GM23338 (cell line): ENCODE data around the gene CMIP. TPM values are rescaled to one million over a fixed set of nuclear protein-coding genes. Genes with fewer than 3 reads are reported as not detected.

ENCODE experiments used
- ATAC-seq: fragments of 200-7000 bp; cut with Tn5 transposase; 3 replicates; pipeline ENCODE4 v1.9.1; 2020
- DNase-seq: peaks from one replicate; pipeline ENCODE4 v3.0.0-alpha.2; 2015; ENCODE audit warnings: low spot score
- H2AFZ ChIP-seq: fragments of 200-600 bp; sonication (generic); 2 replicates; pipeline ENCODE4 v1.8.0; 2016; ENCODE audit warnings: antibody characterized with exemption, mild to moderate bottlenecking, moderate library complexity
- H3F3A ChIP-seq: fragments of 200-600 bp; sonication (generic); replicated peaks from 2 replicates; pipeline ENCODE4 v1.8.0; 2017; ENCODE audit warnings: antibody characterized with exemption, mixed run types, low read depth
- H3K27ac ChIP-seq: fragments of 200-600 bp; sonication (generic); 2 replicates; pipeline ENCODE4 v1.6.1; 2016; ENCODE audit warnings: low read depth
- H3K27me3 ChIP-seq: fragments of 200-600 bp; sonication (generic); 2 replicates; pipeline ENCODE4 v1.8.0; 2016; ENCODE audit warnings: mild to moderate bottlenecking, mixed run types, moderate library complexity; ENCODE audit not compliant: insufficient read depth
- H3K36me3 ChIP-seq: fragments of 200-600 bp; sonication (generic); 2 replicates; pipeline ENCODE4 v1.8.0; 2016; ENCODE audit warnings: mild to moderate bottlenecking; ENCODE audit not compliant: insufficient read depth
- H3K4me1 ChIP-seq: fragments of 200-600 bp; sonication (generic); 2 replicates; pipeline ENCODE4 v1.8.0; 2016; ENCODE audit warnings: mild to moderate bottlenecking, moderate library complexity; ENCODE audit not compliant: insufficient read depth
- H3K4me2 ChIP-seq: fragments of 200-600 bp; sonication (generic); 2 replicates; pipeline ENCODE4 v1.7.1; 2017; ENCODE audit warnings: mixed run types
- H3K4me3 ChIP-seq: fragments of 200-600 bp; sonication (generic); 2 replicates; pipeline ENCODE4 v1.6.1; 2016; ENCODE audit warnings: mixed run types
- H3K79me2 ChIP-seq: fragments of 200-600 bp; sonication (generic); replicated peaks from 2 replicates; pipeline ENCODE4 v1.8.0; 2017; ENCODE audit warnings: mild to moderate bottlenecking; ENCODE audit not compliant: insufficient read depth
- H3K9me2 ChIP-seq: fragments of 200-600 bp; sonication (generic); 2 replicates; pipeline ENCODE4 v1.8.0; 2017; ENCODE audit not compliant: insufficient read depth
- H4K20me1 ChIP-seq: fragments of 200-600 bp; sonication (generic); replicated peaks from 2 replicates; pipeline ENCODE4 v1.8.0; 2017; ENCODE audit warnings: mild to moderate bottlenecking; ENCODE audit not compliant: insufficient read depth
- H3K27ac Mint-ChIP-seq: 2 replicates; pipeline ENCODE4 v1.8.0; 2020; ENCODE audit warnings: inconsistent platforms, mild to moderate bottlenecking, moderate library complexity, mixed read lengths
- H3K27me3 Mint-ChIP-seq: 3 replicates; pipeline ENCODE4 v1.8.0; 2022; ENCODE audit warnings: low read depth, mild to moderate bottlenecking, moderate library complexity, mixed read lengths, inconsistent platforms; ENCODE audit not compliant: insufficient read depth, poor library complexity
- H3K36me3 Mint-ChIP-seq: 3 replicates; pipeline ENCODE4 v1.8.0; 2021; ENCODE audit warnings: low read depth, mild to moderate bottlenecking, inconsistent platforms, moderate library complexity, mixed read lengths
- H3K4me1 Mint-ChIP-seq: 3 replicates; pipeline ENCODE4 v1.8.0; 2020; ENCODE audit warnings: mild to moderate bottlenecking, inconsistent platforms, mixed read lengths
- H3K4me3 Mint-ChIP-seq: 3 replicates; pipeline ENCODE4 v1.8.0; 2021; ENCODE audit warnings: moderate library complexity, mild to moderate bottlenecking, inconsistent platforms, mixed read lengths
- H3K9me3 Mint-ChIP-seq: 3 replicates; pipeline ENCODE4 v1.8.0; 2020; ENCODE audit warnings: moderate library complexity, mild to moderate bottlenecking, inconsistent platforms, mixed read lengths
- CREB1 ChIP-seq: fragments of 250-450 bp; sonication (Bioruptor Pico); IDR thresholded peaks from 2 replicates; pipeline ENCODE4 v1.5.0; 2020; ENCODE audit warnings: low read depth, mild to moderate bottlenecking, moderate library complexity
- NANOG ChIP-seq: IDR thresholded peaks from 2 replicates; pipeline ENCODE4 v1.6.1; 2016; ENCODE audit warnings: antibody characterized with exemption, borderline replicate concordance
- POLR2AphosphoS5 ChIP-seq: IDR thresholded peaks from 2 replicates; pipeline ENCODE4 v1.6.1; 2016; ENCODE audit warnings: antibody characterized with exemption, low read depth
- ZNF331 ChIP-seq: fragments of 250-450 bp; sonication (Bioruptor Pico); IDR thresholded peaks from 2 replicates; pipeline ENCODE4 v1.5.0; 2020; ENCODE audit warnings: low read depth, mild to moderate bottlenecking, moderate library complexity
- polyA plus RNA-seq: library from polyadenylated mRNA; unstranded; fragments of >200 nt; fragmentation: Nextera tagmentation; extraction: Ambion mirVana; gene quantifications from 2 replicates; pipeline ENCODE4 v1.2.1, GENCODE V29; 2016
- total RNA-seq: library from RNA; depleted of rRNA; stranded (reverse); fragments of >200 nt; shearing (Covaris generic); gene quantifications from 2 replicates; pipeline ENCODE4 v1.2.3, GENCODE V29; 2014
- TF ChIP-seq, protein P1 (sequence below): fragments of 250-450 bp; sonication (Bioruptor Pico); IDR thresholded peaks from 2 replicates; pipeline ENCODE4 v1.5.0; 2020; ENCODE audit warnings: mild to moderate bottlenecking, moderate library complexity
- TF ChIP-seq, protein P2 (sequence below), 2 experiments: fragments of 200-600 bp in 1 of 2; sonication (generic) in 1 of 2; conservative IDR thresholded peaks; 2 replicates each; pipeline versions ENCODE4 v1.5.1 to v1.6.1; 2016 to 2017; ENCODE audit warnings: antibody characterized with exemption in 2 of 2, low read depth in 2 of 2, mild to moderate bottlenecking in 2 of 2, moderate library complexity in 1 of 2
- TF ChIP-seq, protein P3 (sequence below): IDR thresholded peaks from 2 replicates; pipeline ENCODE4 v1.6.1; 2016; ENCODE audit warnings: antibody characterized with exemption
- TF ChIP-seq, protein P4 (sequence below): IDR thresholded peaks from one replicate; pipeline ENCODE4 v1.6.1; 2018; ENCODE audit warnings: antibody characterized with exemption; ENCODE audit not compliant: unreplicated experiment

CMIP gene
- total and polyA plus RNA-seq, 2 experiments from 2014 or later: 9.5 to 62.3 TPM

DNA sequence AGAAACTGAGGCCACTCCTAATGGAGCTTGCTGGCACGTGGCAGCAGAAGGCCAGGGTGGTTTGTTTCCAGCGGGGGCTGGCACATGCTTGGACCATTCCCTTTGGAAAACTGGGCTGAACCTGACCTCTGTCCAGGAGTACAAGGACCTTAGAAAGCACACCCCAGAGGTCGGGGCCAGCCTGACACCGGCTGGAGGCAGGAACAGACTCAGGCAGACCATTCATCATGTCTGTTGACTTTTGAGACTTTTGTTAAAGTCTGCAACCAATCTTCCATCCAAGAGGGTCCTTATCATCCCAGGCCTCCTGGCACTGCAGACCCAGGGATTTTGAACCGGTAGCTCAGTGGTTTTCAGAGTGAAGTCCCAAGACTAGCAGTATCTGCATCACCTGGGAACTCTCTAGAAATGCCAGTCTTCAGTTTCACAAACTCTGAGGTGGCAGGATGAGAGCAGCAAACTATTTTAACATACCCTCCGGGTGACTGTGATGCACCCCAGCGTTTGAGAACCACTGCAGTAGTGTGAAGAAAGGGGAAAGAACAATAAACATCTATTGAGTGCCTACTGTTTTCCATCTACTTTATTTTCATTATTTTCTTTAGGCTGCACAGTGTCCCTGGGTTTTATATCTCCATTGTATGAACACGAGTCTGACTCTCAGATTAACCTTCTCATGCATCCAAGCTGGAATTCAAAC is 189.2 kb downstream of the CMIP start:
- no peak for ATAC-seq
- Mint-ChIP-seq H3K27ac (0 out of 2 replicates have a peak overlapping the region, but pooled peaks have one; percentile 65), H3K4me3 (no peak overlapping the region), H3K27me3 (peaks cover 11% of the 10 kb centered on the region), H3K9me3 (no peaks in the 10 kb centered on the region), H3K4me1 (peaks cover 72% of the 10 kb centered on the region), H3K36me3 (no peaks in the 10 kb centered on the region; the same call in 1 of the 3 replicates)
- H3K36me3 ChIP-seq: no peaks in the 10 kb centered on the region
- no peaks in the 10 kb centered on the region for H3K9me2 ChIP-seq
- no peaks in the 10 kb centered on the region for H3F3A ChIP-seq
- H3K4me2 ChIP-seq: no peak overlapping the region
- no peak for DNase-seq
- H4K20me1 ChIP-seq: peaks cover 4% of the 10 kb centered on the region; the same call in 1 of the 2 replicates
- H2AFZ ChIP-seq: no peak overlapping the region
- no peaks in the 10 kb centered on the region for H3K27me3 ChIP-seq
- peaks cover 48% of the 10 kb centered on the region for H3K79me2 ChIP-seq
- no peak overlapping the region for H3K4me3 ChIP-seq
- peaks cover 29% of the 10 kb centered on the region for H3K4me1 ChIP-seq
- peak overlapping the region; percentile 68; the same call in 1 of the 2 replicates for H3K27ac ChIP-seq
- TF ChIP-seq, protein P1, sequence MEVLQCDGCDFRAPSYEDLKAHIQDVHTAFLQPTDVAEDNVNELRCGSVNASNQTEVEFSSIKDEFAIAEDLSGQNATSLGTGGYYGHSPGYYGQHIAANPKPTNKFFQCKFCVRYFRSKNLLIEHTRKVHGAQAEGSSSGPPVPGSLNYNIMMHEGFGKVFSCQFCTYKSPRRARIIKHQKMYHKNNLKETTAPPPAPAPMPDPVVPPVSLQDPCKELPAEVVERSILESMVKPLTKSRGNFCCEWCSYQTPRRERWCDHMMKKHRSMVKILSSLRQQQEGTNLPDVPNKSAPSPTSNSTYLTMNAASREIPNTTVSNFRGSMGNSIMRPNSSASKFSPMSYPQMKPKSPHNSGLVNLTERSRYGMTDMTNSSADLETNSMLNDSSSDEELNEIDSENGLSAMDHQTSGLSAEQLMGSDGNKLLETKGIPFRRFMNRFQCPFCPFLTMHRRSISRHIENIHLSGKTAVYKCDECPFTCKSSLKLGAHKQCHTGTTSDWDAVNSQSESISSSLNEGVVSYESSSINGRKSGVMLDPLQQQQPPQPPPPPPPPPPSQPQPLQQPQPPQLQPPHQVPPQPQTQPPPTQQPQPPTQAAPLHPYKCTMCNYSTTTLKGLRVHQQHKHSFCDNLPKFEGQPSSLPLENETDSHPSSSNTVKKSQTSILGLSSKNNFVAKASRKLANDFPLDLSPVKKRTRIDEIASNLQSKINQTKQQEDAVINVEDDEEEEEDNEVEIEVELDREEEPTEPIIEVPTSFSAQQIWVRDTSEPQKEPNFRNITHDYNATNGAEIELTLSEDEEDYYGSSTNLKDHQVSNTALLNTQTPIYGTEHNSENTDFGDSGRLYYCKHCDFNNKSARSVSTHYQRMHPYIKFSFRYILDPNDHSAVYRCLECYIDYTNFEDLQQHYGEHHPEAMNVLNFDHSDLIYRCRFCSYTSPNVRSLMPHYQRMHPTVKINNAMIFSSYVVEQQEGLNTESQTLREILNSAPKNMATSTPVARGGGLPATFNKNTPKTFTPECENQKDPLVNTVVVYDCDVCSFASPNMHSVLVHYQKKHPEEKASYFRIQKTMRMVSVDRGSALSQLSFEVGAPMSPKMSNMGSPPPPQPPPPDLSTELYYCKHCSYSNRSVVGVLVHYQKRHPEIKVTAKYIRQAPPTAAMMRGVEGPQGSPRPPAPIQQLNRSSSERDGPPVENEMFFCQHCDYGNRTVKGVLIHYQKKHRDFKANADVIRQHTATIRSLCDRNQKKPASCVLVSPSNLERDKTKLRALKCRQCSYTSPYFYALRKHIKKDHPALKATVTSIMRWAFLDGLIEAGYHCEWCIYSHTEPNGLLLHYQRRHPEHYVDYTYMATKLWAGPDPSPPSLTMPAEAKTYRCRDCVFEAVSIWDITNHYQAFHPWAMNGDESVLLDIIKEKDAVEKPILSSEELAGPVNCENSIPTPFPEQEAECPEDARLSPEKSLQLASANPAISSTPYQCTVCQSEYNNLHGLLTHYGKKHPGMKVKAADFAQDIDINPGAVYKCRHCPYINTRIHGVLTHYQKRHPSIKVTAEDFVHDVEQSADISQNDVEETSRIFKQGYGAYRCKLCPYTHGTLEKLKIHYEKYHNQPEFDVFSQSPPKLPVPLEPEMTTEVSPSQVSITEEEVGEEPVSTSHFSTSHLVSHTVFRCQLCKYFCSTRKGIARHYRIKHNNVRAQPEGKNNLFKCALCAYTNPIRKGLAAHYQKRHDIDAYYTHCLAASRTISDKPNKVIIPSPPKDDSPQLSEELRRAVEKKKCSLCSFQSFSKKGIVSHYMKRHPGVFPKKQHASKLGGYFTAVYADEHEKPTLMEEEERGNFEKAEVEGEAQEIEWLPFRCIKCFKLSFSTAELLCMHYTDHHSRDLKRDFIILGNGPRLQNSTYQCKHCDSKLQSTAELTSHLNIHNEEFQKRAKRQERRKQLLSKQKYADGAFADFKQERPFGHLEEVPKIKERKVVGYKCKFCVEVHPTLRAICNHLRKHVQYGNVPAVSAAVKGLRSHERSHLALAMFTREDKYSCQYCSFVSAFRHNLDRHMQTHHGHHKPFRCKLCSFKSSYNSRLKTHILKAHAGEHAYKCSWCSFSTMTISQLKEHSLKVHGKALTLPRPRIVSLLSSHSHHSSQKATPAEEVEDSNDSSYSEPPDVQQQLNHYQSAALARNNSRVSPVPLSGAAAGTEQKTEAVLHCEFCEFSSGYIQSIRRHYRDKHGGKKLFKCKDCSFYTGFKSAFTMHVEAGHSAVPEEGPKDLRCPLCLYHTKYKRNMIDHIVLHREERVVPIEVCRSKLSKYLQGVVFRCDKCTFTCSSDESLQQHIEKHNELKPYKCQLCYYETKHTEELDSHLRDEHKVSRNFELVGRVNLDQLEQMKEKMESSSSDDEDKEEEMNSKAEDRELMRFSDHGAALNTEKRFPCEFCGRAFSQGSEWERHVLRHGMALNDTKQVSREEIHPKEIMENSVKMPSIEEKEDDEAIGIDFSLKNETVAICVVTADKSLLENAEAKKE: no peak
- TF ChIP-seq, protein P2, sequence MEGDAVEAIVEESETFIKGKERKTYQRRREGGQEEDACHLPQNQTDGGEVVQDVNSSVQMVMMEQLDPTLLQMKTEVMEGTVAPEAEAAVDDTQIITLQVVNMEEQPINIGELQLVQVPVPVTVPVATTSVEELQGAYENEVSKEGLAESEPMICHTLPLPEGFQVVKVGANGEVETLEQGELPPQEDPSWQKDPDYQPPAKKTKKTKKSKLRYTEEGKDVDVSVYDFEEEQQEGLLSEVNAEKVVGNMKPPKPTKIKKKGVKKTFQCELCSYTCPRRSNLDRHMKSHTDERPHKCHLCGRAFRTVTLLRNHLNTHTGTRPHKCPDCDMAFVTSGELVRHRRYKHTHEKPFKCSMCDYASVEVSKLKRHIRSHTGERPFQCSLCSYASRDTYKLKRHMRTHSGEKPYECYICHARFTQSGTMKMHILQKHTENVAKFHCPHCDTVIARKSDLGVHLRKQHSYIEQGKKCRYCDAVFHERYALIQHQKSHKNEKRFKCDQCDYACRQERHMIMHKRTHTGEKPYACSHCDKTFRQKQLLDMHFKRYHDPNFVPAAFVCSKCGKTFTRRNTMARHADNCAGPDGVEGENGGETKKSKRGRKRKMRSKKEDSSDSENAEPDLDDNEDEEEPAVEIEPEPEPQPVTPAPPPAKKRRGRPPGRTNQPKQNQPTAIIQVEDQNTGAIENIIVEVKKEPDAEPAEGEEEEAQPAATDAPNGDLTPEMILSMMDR (conservative IDR thresholded peaks at IDR 0.05; ENCODE audit: low read depth in 2 of 2): no peak
- TF ChIP-seq, protein P3, sequence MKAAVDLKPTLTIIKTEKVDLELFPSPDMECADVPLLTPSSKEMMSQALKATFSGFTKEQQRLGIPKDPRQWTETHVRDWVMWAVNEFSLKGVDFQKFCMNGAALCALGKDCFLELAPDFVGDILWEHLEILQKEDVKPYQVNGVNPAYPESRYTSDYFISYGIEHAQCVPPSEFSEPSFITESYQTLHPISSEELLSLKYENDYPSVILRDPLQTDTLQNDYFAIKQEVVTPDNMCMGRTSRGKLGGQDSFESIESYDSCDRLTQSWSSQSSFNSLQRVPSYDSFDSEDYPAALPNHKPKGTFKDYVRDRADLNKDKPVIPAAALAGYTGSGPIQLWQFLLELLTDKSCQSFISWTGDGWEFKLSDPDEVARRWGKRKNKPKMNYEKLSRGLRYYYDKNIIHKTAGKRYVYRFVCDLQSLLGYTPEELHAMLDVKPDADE: no peak
- no peak for TF ChIP-seq POLR2AphosphoS5
- TF ChIP-seq, protein P4, sequence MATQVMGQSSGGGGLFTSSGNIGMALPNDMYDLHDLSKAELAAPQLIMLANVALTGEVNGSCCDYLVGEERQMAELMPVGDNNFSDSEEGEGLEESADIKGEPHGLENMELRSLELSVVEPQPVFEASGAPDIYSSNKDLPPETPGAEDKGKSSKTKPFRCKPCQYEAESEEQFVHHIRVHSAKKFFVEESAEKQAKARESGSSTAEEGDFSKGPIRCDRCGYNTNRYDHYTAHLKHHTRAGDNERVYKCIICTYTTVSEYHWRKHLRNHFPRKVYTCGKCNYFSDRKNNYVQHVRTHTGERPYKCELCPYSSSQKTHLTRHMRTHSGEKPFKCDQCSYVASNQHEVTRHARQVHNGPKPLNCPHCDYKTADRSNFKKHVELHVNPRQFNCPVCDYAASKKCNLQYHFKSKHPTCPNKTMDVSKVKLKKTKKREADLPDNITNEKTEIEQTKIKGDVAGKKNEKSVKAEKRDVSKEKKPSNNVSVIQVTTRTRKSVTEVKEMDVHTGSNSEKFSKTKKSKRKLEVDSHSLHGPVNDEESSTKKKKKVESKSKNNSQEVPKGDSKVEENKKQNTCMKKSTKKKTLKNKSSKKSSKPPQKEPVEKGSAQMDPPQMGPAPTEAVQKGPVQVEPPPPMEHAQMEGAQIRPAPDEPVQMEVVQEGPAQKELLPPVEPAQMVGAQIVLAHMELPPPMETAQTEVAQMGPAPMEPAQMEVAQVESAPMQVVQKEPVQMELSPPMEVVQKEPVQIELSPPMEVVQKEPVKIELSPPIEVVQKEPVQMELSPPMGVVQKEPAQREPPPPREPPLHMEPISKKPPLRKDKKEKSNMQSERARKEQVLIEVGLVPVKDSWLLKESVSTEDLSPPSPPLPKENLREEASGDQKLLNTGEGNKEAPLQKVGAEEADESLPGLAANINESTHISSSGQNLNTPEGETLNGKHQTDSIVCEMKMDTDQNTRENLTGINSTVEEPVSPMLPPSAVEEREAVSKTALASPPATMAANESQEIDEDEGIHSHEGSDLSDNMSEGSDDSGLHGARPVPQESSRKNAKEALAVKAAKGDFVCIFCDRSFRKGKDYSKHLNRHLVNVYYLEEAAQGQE: no peak
- TF ChIP-seq CREB1: no peak
- TF ChIP-seq NANOG: no peak
- no peak for TF ChIP-seq ZNF331 (CRISPR knock-in tag)
